Gastrocnemius medialis (tissue), 4 donors: Measurements from ENCODE around the gene RAD51B.

Experiments
- POLR2A ChIP-seq, 2 donors: fragments of 450-650 bp; IDR thresholded peaks; one replicate each; pipeline ENCODE4 v1.6.1; 2017; ENCODE audit warnings: antibody characterized with exemption in 2 of 2, mild to moderate bottlenecking in 2 of 2, moderate library complexity in 2 of 2
- TF ChIP-seq, protein P1 (sequence below), 5 experiments: fragments of 450-650 bp in 3 of 5; fragments of 200-600 bp in 2 of 5; sonication (generic) in 2 of 5; IDR thresholded peaks in 4 of 5; conservative IDR thresholded peaks in 1 of 5; 1 replicate in 4 of 5; 2 replicates in 1 of 5; pipeline ENCODE4 v1.5.1; 2016 to 2019; ENCODE audit warnings: antibody characterized with exemption in 5 of 5, mild to moderate bottlenecking in 3 of 5, moderate library complexity in 3 of 5

DNA sequence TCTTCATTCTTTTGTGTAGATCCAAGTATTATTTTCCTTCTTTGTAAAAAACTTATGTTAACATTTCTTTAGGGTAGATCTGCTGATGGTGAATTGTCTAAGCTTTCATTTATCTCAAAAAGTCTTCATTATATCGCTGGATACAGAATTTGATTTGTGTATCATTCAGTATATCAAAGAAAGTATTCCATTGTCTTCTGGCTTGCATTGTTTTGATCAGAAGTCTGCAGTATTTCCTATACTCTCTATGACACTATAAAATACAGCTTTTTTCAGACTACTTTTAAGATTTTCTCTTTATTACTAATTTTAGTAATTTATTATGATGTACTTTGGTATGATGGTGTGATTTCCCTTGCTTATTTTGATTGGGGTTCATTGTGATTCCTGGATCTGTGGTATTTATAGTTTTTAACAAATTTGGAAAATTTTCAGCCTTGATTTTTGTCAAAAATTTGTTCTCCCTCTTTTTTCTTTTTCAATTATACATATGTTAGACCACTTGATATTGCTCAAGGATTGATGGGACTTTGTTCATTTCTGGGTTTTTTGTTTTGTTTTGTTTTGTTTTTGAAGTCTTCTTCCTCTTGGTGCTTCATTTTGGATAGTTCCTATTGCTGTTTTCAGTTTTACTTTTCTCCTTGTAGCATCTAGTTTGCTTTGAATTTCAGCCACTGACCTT, 796.8 kb downstream of the RAD51B start:
- TF ChIP-seq, protein P1, sequence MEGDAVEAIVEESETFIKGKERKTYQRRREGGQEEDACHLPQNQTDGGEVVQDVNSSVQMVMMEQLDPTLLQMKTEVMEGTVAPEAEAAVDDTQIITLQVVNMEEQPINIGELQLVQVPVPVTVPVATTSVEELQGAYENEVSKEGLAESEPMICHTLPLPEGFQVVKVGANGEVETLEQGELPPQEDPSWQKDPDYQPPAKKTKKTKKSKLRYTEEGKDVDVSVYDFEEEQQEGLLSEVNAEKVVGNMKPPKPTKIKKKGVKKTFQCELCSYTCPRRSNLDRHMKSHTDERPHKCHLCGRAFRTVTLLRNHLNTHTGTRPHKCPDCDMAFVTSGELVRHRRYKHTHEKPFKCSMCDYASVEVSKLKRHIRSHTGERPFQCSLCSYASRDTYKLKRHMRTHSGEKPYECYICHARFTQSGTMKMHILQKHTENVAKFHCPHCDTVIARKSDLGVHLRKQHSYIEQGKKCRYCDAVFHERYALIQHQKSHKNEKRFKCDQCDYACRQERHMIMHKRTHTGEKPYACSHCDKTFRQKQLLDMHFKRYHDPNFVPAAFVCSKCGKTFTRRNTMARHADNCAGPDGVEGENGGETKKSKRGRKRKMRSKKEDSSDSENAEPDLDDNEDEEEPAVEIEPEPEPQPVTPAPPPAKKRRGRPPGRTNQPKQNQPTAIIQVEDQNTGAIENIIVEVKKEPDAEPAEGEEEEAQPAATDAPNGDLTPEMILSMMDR (IDR thresholded peaks at IDR 0.05 in 4 of 5, conservative IDR thresholded peaks at IDR 0.05 in 1 of 5) = no peak
- TF ChIP-seq POLR2A (IDR thresholded peaks at IDR 0.05) = no peak
